Right lung (tissue), 5 donors: ENCODE measurements around the gene SNX9. TPM values are rescaled to one million over a fixed set of nuclear protein-coding genes. Genes with fewer than 3 reads are reported as not detected.
A peak's percentile ranks its signal among the peaks of the same experiment; 100 is the strongest.
"Not testable (repeated sequence)": the region's sequence is repeated elsewhere in the genome, so short reads cannot be mapped to it uniquely, and the experiment has no call there.

Source experiments
- DNase-seq, 2 donors: peaks; one replicate each; pipeline ENCODE4 v3.0.0-alpha.2; 2013
- polyA plus RNA-seq, 5 donors: library from polyadenylated mRNA; unstranded; fragments of 120-200 nt; gene quantifications; one replicate each; pipeline versions ENCODE4 v1.2.1 to v1.2.3, GENCODE V29; 2013; ENCODE audit warnings: inconsistent platforms in 1 of 5, low replicate concordance in 1 of 5; ENCODE audit not compliant: insufficient read length in 5 of 5, insufficient read depth in 1 of 5

The SNX9 gene
- polyA plus RNA-seq, 5 donors = 36.2 to 46.5 (median 37.8) TPM

DNA sequence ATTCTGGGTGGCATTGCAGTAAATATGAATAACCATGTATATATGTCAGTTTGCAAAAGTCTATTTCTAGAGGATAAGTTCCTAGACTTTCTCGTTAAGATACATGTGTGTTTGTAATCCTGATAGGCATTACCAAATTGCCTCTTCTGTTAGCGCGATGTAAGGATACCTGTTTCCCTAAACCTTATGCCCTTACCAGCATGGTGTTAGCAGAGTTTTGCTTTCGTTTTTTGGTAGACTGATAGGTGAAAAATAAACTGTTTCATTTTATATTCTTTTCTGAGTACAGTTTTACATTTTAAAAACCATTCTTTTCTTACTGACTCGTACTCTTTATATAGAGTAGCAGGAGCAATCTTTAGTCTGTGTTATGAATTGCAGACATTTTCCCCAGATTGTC, 32.3 kb downstream of the SNX9 start:
- DNase-seq = no peak

DNA sequence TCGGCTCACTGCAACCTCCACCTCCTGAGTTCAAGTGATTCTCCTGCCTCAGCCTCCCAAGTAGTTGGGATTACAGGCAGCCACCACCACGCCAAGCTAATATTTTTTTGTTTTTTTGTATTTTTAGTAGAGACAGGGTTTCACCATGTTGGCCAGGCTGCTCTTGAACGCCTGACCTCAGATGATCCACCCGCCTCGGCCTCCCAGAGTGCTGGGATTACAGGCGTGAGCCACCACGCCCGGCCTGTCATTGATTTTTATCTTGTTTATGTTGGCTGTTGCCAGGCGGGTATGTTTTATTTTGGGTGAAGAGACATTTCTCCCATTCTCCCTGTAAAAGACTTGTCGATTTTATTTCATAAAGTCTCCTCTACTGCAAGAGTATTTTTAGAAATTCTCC, 32.8 kb downstream of the SNX9 start:
- DNase-seq = not testable (repeated sequence)

DNA sequence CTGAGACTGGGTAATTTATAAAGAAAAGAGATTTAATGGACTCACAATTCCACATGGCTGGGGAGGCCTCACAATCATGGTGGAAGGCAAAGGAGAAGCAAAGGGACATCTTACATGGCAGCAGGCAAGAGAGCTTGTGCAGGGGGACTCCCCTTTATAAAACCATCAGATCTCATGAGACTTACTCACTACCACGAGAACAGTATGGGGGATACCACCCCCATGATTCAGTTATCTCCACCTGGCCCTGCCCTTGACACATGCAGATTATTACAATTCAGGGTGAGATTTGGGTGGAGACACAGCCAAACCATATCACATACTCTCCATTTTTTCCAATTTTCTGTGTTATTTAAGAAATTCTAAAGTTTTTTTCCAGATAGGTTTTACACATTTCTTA, 35.6 kb downstream of the SNX9 start:
- not testable (repeated sequence) for DNase-seq

- DNase-seq = peak in 1 of 2 donors; percentile 23
These were observed 36.9 kb downstream of the SNX9 start for GRCh38 chr6:157859775-157860504.

- no peak for DNase-seq
These were observed 37.5 kb downstream of the SNX9 start for GRCh38 chr6:157860505-157860991.

GRCh38 chr6:157861184-157861583, 38.1 kb downstream of the SNX9 start:
- no peak for DNase-seq

DNA sequence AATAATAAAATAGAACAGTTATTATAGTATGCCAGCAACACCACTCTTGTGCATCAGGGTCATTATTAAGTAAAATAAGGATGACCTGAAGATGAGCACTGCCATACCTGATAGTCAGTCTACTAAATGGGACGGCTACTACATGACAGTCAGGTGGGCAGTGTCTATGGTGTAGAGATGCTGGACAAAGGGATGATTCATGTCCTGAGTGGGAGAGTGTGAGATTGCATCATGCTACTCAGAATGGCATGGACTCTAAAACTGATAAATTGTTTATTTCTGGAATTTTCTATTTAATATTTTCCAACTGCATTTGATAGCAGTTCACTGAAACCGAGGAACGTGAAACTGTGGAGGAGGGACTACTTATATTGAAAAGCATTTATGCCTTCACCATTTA, 38.8 kb downstream of the SNX9 start:
- DNase-seq = no peak

DNA sequence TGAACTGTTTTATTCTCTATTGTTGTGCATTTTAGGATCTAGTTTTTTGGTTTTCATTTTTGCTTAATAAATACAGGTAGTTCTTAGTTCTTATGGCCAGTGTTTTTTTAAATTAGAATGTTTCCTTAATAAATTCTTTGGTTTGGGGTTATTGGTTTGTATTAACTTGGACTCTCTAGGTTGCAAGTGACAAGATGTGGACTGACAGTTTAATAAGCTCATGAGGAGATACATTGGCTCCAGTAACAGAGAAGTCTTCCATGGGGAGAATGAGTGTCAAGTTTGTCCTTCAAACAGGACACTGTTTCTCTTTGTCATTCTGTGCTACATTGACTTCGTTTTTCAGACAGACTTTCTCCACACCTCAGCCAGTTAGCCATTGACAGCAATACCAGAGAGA, 39.7 kb downstream of the SNX9 start:
- DNase-seq = no peak

DNA sequence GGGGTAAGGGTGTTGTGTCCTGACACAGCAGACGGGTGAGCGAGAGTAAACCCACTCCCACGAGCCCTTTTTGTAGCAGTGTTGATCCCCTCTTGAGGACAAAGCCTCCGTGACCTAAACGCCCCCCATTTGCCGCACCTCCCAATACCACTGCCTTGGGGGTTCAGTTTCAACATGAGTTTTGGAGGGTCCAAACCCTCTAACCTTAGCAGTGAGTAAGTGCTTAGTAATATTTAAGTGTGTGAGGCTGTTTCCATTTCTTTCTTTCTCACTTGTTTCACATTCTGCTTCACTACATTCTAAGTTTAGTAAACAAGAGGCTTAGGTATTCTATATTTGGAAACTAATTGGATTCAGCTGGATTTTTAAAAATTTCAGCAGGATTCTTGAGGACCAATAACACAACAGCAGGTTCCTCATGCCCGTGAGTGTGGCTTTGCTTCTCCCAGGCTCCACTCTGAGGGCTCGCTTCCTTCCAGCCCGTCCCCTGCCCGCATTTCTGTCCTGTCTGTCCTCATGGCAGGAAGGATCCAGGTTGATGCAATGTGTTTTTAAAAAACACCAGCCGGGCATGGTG, 41.2 kb downstream of the SNX9 start:
- no peak for DNase-seq

DNA sequence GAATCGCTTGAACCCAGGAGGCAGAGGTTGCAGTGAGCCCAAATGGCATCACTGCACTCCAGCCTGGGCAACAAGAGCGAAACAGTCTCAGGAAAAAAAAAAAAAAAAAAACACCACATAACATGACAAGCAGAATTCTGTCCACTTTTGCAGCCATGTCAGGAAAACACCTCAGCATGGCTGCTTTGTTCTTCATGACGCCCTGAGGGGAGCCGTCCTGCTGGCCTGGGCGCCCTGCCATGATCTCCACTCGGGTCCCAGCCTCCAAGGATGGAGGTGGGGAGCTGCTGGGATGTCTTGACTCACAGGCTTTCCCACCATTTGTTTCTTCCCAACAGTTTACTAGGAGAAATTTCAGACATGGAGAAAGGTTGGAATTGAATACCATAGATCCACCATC, 42.2 kb downstream of the SNX9 start:
- no peak for DNase-seq

DNA sequence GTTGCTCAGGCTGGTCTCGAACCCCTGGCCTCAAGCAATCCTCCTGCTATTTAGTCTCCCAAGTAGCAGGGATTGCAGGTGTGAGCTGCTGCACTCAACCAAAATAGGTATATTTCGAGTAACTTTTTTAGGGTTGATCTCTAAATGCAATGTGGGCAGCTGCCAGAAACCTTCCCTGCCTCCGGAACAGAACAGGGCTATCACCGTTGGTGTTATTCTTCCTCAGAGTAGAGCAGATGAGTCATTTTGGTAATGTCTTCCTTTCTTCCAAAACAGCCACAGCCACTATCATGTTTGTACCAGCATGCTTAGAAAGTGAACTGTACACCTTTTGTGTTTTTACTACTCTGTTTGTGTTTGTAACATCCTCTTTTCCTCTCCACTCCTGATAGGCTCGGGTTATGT, 44.1 kb downstream of the SNX9 start:
- DNase-seq = no peak

- DNase-seq = no peak
These were observed 44.9 kb downstream of the SNX9 start for GRCh38 chr6:157867981-157868380.

DNA sequence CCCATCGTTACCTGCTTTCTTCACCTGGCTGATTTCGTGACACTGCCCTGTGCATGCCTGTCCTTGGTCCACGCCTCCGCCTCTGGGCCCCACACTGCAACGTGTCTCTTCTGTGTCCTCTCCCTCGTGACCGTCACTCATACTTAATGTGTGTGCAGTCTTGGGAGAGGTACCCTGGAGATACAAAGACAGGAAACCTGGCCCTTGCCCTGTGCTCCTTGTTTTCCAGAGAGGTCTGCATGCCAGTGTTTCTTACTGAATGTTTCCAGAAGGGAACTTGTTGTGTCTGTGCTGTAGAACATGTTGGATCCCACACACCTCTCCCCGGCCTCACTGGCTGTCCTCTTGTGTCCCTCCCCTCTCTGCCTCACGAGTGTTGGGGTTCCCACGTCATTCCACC, 45.8 kb downstream of the SNX9 start:
- no peak for DNase-seq

DNA sequence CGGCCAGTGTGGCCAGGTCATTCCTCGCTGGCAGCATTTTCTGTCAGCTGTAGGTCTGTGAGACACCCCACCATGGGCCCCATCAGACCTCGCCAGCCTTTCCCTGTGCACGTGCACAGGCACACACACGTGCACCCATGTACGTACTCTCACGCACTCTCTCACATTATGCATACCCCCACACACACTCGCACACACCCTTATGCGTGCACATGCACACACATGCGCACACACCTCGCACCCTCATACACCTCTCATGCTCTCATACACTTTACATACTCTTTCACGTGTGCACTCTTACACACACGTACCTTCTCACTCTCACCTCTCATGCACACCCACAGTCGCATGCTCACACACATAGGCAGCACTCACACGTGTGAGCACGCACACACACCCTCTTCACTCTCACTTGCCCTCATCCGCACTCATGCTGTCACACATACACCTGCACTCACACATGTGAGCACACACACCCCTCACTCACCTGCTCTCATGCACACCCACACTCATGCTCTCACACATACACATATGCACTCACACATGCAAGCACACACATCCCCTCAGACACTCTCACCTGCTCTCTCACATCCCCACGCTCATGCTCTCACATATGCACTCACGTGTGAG, 46.7 kb downstream of the SNX9 start:
- no peak for DNase-seq

GRCh38 chr6:157873735-157874344, 50.8 kb downstream of the SNX9 start:
- peak in 1 of 2 donors; percentile 41 for DNase-seq

DNA sequence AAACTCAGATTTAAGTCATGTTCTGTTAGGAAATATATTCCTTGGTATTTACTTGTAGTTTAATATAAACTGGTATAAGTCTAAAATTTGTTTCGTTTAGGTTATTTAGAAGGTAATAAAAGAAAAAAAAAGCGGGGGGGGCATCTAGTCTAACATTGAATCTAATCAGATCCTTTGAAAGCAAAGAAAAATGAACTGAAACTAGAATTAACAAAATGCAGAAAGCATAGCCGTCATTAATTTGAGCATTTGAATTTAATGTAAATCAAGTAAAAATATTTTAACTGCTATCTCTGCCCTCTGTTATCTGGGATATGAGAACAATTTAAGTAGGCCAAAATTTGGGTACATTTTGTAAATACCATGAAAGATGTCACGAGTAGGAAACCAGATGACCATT, 54.1 kb downstream of the SNX9 start:
- DNase-seq = no peak

DNA sequence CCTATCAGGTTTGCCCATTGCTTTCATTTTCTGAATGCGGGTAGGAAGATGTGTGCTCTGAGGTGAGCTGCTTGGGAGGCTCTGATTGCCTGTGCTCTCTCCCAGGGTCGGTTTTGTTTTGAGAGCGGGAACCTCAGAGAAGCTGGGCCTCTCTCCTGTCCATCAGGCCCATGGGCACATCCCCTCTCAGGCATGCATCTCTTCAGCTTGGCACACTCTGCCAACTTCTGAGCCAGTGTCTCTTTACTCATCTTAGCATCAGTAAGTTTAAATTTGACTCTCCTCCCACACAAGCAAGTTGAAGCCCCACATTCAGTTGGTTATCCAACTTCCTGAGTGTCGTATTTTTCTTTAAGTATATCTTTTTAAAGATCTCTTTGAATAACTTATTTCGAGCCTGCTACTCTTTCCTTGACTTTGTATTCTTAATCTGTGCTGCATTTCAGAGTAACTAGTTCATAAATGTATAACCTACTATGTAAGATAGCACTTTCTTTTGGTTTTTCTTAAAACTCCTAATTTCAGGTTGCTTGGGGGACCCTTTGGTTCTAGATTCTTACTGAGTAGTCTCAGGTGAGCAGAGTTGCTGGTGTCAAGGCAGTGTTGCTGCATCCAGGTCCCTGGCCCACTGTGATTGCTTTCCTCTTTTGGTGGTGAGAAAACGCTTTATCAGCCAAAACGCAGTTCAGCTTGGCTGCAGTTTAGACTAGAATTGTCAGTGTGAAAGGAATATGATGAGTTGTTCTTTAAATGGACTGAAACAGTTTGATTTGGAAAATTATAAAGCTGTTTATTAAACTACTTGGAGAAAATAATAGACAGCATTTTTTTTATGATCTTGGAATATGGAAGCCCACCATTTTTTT, 54.8 kb downstream of the SNX9 start:
- DNase-seq = no peak

DNA sequence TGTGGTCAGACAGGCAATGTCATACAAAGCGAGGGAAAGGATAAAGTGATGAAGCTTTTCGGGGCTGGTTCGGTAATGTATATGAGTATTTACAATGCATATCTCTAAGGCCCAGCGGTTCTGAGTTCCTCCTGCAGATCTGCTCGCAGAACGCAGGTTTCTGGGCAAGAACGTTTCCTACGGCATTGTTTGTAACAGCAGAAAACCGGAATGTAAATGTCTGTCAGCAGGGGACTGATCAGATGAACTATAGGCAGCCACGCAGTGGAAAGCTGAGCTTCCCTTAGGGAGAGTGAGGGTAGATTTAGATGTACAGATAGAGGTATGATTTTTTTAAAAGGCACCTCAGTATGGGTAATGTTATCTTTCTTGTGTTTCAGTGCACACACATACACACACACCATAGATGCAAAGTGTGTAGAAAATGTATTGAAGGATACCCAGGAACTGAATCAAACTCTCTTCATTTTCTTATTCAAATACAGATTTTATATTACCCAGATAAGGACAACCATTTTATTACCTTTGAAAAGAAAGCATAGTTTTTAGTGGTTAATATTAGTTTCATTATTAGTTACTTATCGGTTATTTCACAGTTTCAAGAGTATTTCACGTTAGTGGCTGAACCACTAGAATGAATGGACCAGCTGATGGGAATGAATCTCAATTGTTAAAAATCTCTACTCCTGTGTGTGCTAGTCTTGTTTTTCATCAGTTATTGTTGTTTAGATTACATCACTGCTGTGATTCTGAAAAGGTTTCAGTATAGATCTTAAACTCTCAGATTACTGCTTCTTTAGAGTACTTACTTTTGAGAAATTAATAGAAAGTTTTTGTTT, 56.2 kb downstream of the SNX9 start:
- DNase-seq = no peak

DNA sequence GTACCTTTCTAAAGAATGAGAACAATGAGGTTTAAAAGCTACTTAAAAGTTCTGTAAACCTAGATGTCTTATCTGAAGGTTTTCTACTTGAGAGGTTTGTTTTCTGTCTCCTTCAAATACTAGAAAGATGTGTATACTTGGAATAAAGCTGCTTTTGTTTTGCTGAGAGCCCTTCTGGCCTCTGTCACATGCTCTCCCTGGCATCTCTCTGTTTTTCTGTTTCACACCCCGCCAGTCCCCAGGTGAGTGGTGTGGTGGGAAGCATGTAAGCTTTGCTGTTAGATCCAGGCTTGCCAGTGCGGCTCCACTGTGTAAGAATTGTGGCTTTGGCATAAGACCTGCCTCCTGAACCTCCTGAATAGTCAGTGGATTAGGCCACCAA, 56.8 kb downstream of the SNX9 start:
- DNase-seq = peak; percentile 31 to 33

DNA sequence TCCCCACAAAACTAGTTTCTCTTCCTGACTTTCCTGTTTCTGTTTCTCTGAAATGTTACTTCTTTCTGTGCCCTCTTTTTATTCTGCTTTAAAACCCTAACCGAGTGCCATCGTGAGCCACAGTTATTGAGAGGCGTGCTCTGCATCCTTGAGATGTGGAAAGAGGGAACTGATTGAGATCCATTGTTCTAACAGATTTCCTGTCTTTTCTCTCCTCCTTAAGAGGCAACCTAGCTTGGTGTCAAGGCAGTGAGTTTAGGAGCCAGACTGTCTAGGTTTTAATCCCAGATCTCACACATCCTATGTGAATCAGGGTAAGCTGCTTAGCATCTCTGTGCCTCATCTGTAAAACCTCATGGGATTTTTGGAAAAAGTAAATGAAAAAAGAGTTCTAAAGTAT, 57.5 kb downstream of the SNX9 start:
- no peak for DNase-seq

GRCh38 chr6:157881342-157881741, 58.3 kb downstream of the SNX9 start:
- DNase-seq = peak in 1 of 2 donors; percentile 40
